Caco-2 (cell line): ENCODE measurements around the gene HNRNPM. TPM values are rescaled to one million over a fixed set of nuclear protein-coding genes. Genes with fewer than 3 reads are reported as not detected.

ENCODE experiments used
- BruUV-seq: library from RNA; stranded (reverse); fragments of 400-500 nt; replicated peaks from 2 replicates; lab custom pipeline; 2021; lab: Mats Ljungman, UMichigan
- CTCF ChIA-PET: fragments of 300-600 bp; sonication (Branson Sonifier 250); formaldehyde crosslinking; loops from one replicate; lab custom pipeline; 2022; ENCODE audit warnings: antibody characterized with exemption; lab: Charles Lee
- POLR2A ChIA-PET: fragments of 300-600 bp; sonication (Branson Sonifier 250); formaldehyde crosslinking; loops from one replicate; lab custom pipeline; 2022; ENCODE audit warnings: antibody characterized with exemption; lab: Charles Lee
- DNase-seq, 2 experiments: peaks; one replicate each; pipeline versions ENCODE4 v3.0.0 to v3.0.0-alpha.2; 2020 to 2022
- H3K27me3 ChIP-seq: replicated peaks from 2 replicates; pipeline ENCODE4 v1.6.0; 2011; ENCODE audit warnings: low read length; ENCODE audit not compliant: control insufficient read depth, insufficient read depth
- H3K36me3 ChIP-seq: 2 replicates; pipeline ENCODE4 v1.5.1; 2011; ENCODE audit warnings: low read length; ENCODE audit not compliant: control insufficient read depth, insufficient read depth
- H3K4me1 ChIP-seq: fragments of 250-450 bp; sonication (Bioruptor Pico); 2 replicates; pipeline ENCODE4 v1.5.1; 2020; ENCODE audit warnings: mild to moderate bottlenecking
- H3K4me3 ChIP-seq: 2 replicates; pipeline ENCODE4 v1.5.1; 2011; ENCODE audit warnings: low read depth, mild to moderate bottlenecking, control low read depth, low read length
- H3K9me3 ChIP-seq: fragments of 250-450 bp; sonication (Bioruptor Pico); 2 replicates; pipeline ENCODE4 v1.5.1; 2020; ENCODE audit warnings: mild to moderate bottlenecking, moderate library complexity
- H3K27ac Mint-ChIP-seq: one replicate; pipeline ENCODE4 v1.8.0; 2022; ENCODE audit warnings: mixed read lengths; ENCODE audit not compliant: unreplicated experiment
- H3K27me3 Mint-ChIP-seq: one replicate; pipeline ENCODE4 v1.8.0; 2022; ENCODE audit warnings: mixed read lengths; ENCODE audit not compliant: insufficient read depth, unreplicated experiment
- H3K36me3 Mint-ChIP-seq: one replicate; pipeline ENCODE4 v1.8.0; 2022; ENCODE audit warnings: mild to moderate bottlenecking, mixed read lengths; ENCODE audit not compliant: insufficient read depth, unreplicated experiment
- H3K4me1 Mint-ChIP-seq: one replicate; pipeline ENCODE4 v1.8.0; 2022; ENCODE audit warnings: low read depth, mixed read lengths; ENCODE audit not compliant: unreplicated experiment
- H3K4me3 Mint-ChIP-seq: one replicate; pipeline ENCODE4 v1.8.0; 2022; ENCODE audit warnings: mild to moderate bottlenecking, moderate library complexity, mixed read lengths; ENCODE audit not compliant: unreplicated experiment
- H3K9me3 Mint-ChIP-seq: one replicate; pipeline ENCODE4 v1.8.0; 2022; ENCODE audit warnings: mixed read lengths; ENCODE audit not compliant: unreplicated experiment
- CTCF ChIP-seq, 2 experiments: fragments of 200-600 bp in 1 of 2; IDR thresholded peaks; 1 replicate in 1 of 2; 2 replicates in 1 of 2; pipeline versions ENCODE4 v1.5.1 to v1.8.0; 2011 to 2022; ENCODE audit warnings: antibody characterized with exemption in 1 of 2, control low read depth in 1 of 2, inconsistent platforms in 1 of 2, low read depth in 1 of 2, low read length in 1 of 2, mild to moderate bottlenecking in 1 of 2, moderate library complexity in 1 of 2; ENCODE audit not compliant: insufficient read depth in 1 of 2, severe bottlenecking in 1 of 2, unreplicated experiment in 1 of 2
- intact Hi-C: fragments of 100-400 bp; cut with micrococcal nuclease; formaldehyde crosslinking; loops from one replicate; pipeline ENCODE4 v1.10.0; 2022; ENCODE audit not compliant: unreplicated experiment
- total RNA-seq: library from RNA; stranded (reverse); gene quantifications from 2 replicates; pipeline ENCODE4 v1.2.3, GENCODE V29; 2022

HNRNPM gene
- total RNA-seq, 1 experiment from 2014 or later: 271 TPM

- H3K27ac Mint-ChIP-seq: peak overlapping the region; percentile 71
- H3K4me3 Mint-ChIP-seq: no peak overlapping the region
- BruUV-seq: no TSS peak
- POLR2A ChIA-PET: no interaction called here
- Histone ChIP-seq H3K4me1 (no peaks in the 10 kb centered on the region), H3K4me3 (no peak overlapping the region), H3K27me3 (no peaks in the 10 kb centered on the region), H3K36me3 (peaks cover 5% of the 10 kb centered on the region), H3K9me3 (no peaks in the 10 kb centered on the region)
- intact Hi-C loops: no loop called here
- H3K9me3 Mint-ChIP-seq: no peaks in the 10 kb centered on the region
- no peak for DNase-seq
- no peak for TF ChIP-seq CTCF (IDR thresholded peaks at IDR 0.05; ENCODE audit: insufficient read depth in 1 of 2, low read depth in 1 of 2, low read length in 1 of 2, severe bottlenecking in 1 of 2, unreplicated experiment in 1 of 2)
- CTCF ChIA-PET: no interaction called here
- peaks cover 90% of the 10 kb centered on the region for H3K36me3 Mint-ChIP-seq
- H3K27me3 Mint-ChIP-seq: no peaks in the 10 kb centered on the region
- H3K4me1 Mint-ChIP-seq: peaks cover 8% of the 10 kb centered on the region
These were observed 36.8 kb downstream of the HNRNPM start for GRCh38 chr19:8481616-8482015.

- Histone ChIP-seq H3K9me3 (no peaks in the 10 kb centered on the region), H3K4me1 (no peaks in the 10 kb centered on the region), H3K4me3 (no peak overlapping the region), H3K36me3 (peaks cover 5% of the 10 kb centered on the region), H3K27me3 (no peaks in the 10 kb centered on the region)
- peaks cover 8% of the 10 kb centered on the region for H3K4me1 Mint-ChIP-seq
- no peaks in the 10 kb centered on the region for H3K9me3 Mint-ChIP-seq
- peak overlapping the region; percentile 20 for H3K27ac Mint-ChIP-seq
- BruUV-seq: no TSS peak
- CTCF ChIA-PET: no interaction called here
- no peak overlapping the region for H3K4me3 Mint-ChIP-seq
- no peak for TF ChIP-seq CTCF (IDR thresholded peaks at IDR 0.05; ENCODE audit: insufficient read depth in 1 of 2, low read depth in 1 of 2, low read length in 1 of 2, severe bottlenecking in 1 of 2, unreplicated experiment in 1 of 2)
- H3K27me3 Mint-ChIP-seq: no peaks in the 10 kb centered on the region
- POLR2A ChIA-PET: interaction anchor here (0.5 kb wide), 1 partner anchor 38 kb away, joined by 8 read pairs; no protein-coding TSS in a partner anchor
- no peak for DNase-seq
- peaks cover 90% of the 10 kb centered on the region for H3K36me3 Mint-ChIP-seq
- intact Hi-C loops: no loop called here
These were observed 37.9 kb downstream of the HNRNPM start for GRCh38 chr19:8482696-8483095.

GRCh38 chr19:8483165-8483564 is 38.4 kb downstream of the HNRNPM start:
- DNase-seq: no peak
- no peak for TF ChIP-seq CTCF (IDR thresholded peaks at IDR 0.05; ENCODE audit: insufficient read depth in 1 of 2, low read depth in 1 of 2, low read length in 1 of 2, severe bottlenecking in 1 of 2, unreplicated experiment in 1 of 2)
- no peaks in the 10 kb centered on the region for H3K27me3 ChIP-seq
- Mint-ChIP-seq H3K36me3 (peaks cover 90% of the 10 kb centered on the region), H3K9me3 (no peaks in the 10 kb centered on the region), H3K4me1 (peaks cover 8% of the 10 kb centered on the region), H3K27ac (peak overlapping the region; percentile 20), H3K27me3 (no peaks in the 10 kb centered on the region), H3K4me3 (no peak overlapping the region)
- H3K4me1 ChIP-seq: no peaks in the 10 kb centered on the region
- H3K4me3 ChIP-seq: no peak overlapping the region
- ChIA-PET CTCF (no interaction called here), POLR2A (interaction anchor here (0.5 kb wide), 1 partner anchor 39 kb away, joined by 8 read pairs; no protein-coding TSS in a partner anchor)
- no TSS peak for BruUV-seq
- H3K36me3 ChIP-seq: peaks cover 5% of the 10 kb centered on the region
- no peaks in the 10 kb centered on the region for H3K9me3 ChIP-seq
- intact Hi-C loops: no loop called here
